Neuron (in vitro differentiated cells): ENCODE results near the gene STAB2.

Experiments used
- H2AFZ ChIP-seq: one replicate; pipeline ENCODE4 v1.6.1; 2013; ENCODE audit warnings: low read depth, mild to moderate bottlenecking, inconsistent platforms, low read length, moderate library complexity
- H3K27me3 ChIP-seq: one replicate; pipeline ENCODE4 v1.6.1; 2013; ENCODE audit warnings: low read length; ENCODE audit not compliant: insufficient read depth
- H3K36me3 ChIP-seq: one replicate; pipeline ENCODE4 v1.6.1; 2013; ENCODE audit warnings: low read length; ENCODE audit not compliant: insufficient read depth
- H3K4me1 ChIP-seq: one replicate; pipeline ENCODE4 v1.6.1; 2013; ENCODE audit warnings: low read length; ENCODE audit not compliant: insufficient read depth
- H3K4me3 ChIP-seq: 2 replicates; pipeline ENCODE4 v1.5.1; 2013; ENCODE audit warnings: mild to moderate bottlenecking, low read length, moderate library complexity
- H3K9me3 ChIP-seq: one replicate; pipeline ENCODE4 v1.6.1; 2013; ENCODE audit warnings: low read length

The STAB2 gene, protein sequence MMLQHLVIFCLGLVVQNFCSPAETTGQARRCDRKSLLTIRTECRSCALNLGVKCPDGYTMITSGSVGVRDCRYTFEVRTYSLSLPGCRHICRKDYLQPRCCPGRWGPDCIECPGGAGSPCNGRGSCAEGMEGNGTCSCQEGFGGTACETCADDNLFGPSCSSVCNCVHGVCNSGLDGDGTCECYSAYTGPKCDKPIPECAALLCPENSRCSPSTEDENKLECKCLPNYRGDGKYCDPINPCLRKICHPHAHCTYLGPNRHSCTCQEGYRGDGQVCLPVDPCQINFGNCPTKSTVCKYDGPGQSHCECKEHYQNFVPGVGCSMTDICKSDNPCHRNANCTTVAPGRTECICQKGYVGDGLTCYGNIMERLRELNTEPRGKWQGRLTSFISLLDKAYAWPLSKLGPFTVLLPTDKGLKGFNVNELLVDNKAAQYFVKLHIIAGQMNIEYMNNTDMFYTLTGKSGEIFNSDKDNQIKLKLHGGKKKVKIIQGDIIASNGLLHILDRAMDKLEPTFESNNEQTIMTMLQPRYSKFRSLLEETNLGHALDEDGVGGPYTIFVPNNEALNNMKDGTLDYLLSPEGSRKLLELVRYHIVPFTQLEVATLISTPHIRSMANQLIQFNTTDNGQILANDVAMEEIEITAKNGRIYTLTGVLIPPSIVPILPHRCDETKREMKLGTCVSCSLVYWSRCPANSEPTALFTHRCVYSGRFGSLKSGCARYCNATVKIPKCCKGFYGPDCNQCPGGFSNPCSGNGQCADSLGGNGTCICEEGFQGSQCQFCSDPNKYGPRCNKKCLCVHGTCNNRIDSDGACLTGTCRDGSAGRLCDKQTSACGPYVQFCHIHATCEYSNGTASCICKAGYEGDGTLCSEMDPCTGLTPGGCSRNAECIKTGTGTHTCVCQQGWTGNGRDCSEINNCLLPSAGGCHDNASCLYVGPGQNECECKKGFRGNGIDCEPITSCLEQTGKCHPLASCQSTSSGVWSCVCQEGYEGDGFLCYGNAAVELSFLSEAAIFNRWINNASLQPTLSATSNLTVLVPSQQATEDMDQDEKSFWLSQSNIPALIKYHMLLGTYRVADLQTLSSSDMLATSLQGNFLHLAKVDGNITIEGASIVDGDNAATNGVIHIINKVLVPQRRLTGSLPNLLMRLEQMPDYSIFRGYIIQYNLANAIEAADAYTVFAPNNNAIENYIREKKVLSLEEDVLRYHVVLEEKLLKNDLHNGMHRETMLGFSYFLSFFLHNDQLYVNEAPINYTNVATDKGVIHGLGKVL (N-terminal part only)

DNA sequence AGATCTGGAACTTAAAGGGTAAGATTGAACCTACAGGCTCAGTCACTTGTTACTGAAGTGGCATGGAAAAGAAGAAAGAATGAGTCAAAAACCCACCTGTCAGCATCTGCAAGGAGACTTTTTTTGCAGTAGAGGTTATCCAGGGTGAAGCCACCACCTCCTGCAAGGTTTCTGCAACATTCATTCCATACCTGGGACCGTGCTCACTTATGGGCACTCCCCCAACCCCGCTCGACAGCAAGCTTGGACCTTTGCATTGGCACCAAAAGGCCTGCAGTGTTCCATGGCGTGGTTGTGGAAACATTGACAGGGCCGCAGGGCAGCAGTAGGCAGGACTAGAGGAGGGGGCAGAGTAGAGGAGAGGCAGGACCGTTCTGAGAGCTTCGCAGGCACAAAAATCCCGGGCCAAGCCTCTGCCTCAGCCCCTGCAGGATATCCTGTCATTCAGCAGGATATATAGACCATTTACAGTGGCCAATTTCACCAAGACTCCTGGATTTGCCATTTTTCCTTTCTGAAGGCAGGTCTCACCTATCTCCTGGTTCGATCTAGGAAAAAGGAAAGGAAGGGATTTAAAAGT lies at the start of gene STAB2:
Gene STAB2, plus strand, starts transcription at position 483 of the 580 bp plus-strand sequence. CDS start 204 bp downstream, outside the sequence.
- no peaks in the 10 kb centered on the region for H3K4me1 ChIP-seq
- no peaks in the 10 kb centered on the region for H3K36me3 ChIP-seq
- H3K4me3 ChIP-seq = no peak within 1 kb of the TSS
- H2AFZ ChIP-seq = no peak within 1 kb of the TSS
- no peaks in the 10 kb centered on the region for H3K27me3 ChIP-seq
- H3K9me3 ChIP-seq = no peaks in the 10 kb centered on the region

DNA sequence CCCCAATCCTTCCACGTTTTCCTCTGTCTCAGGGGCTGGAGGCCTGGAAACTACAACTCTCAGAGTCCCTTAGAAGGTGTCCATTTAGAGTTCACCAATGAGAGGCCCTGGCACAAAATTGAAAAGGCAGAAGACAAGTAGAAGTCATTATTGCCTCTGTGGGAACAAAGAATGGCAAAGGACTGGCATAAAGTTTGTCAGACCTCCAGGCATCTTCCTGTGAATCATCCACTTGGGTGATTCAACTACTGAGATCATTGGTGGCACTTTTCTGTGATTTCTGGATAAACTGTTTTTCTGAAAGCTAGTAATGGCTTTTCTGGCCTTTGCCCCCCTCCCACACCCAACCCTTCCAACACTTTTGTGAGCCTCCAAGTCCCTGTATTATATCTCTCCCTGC lies 48.7 kb upstream of the STAB2 start:
- H3K4me1 ChIP-seq = no peaks in the 10 kb centered on the region
- no peaks in the 10 kb centered on the region for H3K36me3 ChIP-seq
- no peaks in the 10 kb centered on the region for H3K27me3 ChIP-seq
- H2AFZ ChIP-seq = no peak overlapping the region
- H3K4me3 ChIP-seq = no peak overlapping the region
- H3K9me3 ChIP-seq = no peaks in the 10 kb centered on the region

DNA sequence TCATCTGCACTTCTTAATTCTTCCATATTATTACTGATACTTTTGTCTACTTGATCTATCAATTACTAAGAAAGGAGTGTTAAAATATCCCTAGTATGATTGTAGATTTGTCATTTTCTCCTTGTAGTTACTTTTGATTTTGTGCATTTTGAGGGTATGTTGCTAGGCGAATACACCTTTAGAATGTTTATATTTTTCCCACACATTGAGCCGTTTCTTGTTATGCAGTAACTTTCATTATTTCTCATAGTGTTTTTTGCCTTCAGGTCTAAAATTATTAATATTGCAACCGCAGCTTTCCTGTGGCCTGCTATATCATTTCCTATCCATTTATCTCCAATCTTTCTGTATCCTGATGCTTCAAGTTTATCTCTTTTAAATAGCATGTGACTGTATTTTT lies 46.8 kb upstream of the STAB2 start:
- Histone ChIP-seq H3K4me3 (no peak overlapping the region), H3K9me3 (no peaks in the 10 kb centered on the region), H2AFZ (no peak overlapping the region), H3K36me3 (no peaks in the 10 kb centered on the region), H3K4me1 (no peaks in the 10 kb centered on the region), H3K27me3 (no peaks in the 10 kb centered on the region)

DNA sequence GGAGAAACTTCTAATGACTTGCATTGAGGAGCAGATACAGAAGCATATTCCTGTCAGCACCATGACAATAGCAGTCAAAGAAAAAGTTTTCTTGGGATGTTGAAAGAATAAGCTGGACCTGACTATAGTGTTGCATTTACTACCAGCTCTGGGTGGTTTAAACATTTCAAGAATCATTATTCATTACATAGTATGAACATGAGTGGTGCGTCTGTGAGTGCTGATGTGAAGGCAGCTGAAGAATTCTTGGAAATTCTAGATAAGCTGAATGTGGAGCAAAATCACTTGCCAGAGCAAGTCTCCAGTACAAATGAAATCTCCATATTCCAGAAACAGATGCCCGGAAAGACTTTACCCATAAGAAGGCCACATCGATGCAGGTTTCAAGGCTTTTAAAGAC lies 45.0 kb upstream of the STAB2 start:
- no peaks in the 10 kb centered on the region for H3K27me3 ChIP-seq
- no peaks in the 10 kb centered on the region for H3K36me3 ChIP-seq
- H3K4me1 ChIP-seq = no peaks in the 10 kb centered on the region
- H2AFZ ChIP-seq = no peak overlapping the region
- no peak overlapping the region for H3K4me3 ChIP-seq
- H3K9me3 ChIP-seq = no peaks in the 10 kb centered on the region

DNA sequence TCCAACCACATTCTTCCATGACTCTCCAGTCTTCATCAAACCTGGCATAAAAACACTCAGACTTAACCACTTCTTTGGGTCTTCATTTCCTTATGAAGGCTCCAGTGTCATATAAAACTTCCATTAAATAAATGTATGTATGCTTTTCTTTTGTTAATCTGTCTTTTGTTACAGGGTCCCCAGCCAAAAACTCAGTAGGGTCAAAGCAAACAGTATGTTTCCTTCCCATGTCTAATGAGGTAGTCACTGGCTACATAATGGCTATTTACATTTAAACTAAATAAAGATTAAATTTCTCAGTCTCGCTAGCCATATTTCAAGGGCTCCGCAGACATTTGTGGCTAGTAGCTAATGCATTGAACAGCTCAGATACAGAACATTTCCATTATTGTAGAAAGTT lies 40.1 kb upstream of the STAB2 start:
- H3K9me3 ChIP-seq = no peaks in the 10 kb centered on the region
- no peaks in the 10 kb centered on the region for H3K4me1 ChIP-seq
- H2AFZ ChIP-seq = no peak overlapping the region
- no peaks in the 10 kb centered on the region for H3K36me3 ChIP-seq
- no peak overlapping the region for H3K4me3 ChIP-seq
- H3K27me3 ChIP-seq = no peaks in the 10 kb centered on the region

DNA sequence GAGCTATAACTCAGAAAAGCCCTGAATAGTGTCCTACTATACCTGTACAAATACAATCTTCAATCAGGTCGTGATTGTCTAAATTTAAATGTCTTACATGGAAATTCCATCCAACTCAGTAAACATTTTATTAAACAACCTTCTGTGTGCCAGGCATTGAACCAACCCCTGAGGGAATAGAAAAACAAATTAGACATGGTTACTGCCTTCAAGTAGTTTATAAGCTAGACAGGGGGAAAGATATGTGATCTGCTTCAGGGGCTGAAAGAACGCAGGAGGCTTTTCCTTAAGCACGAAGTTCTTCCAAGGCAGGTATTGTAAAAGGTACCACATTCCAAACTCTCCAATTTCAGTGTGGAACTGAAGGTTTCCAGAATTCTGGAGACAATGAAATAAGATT lies 39.7 kb upstream of the STAB2 start:
- Histone ChIP-seq H3K36me3 (no peaks in the 10 kb centered on the region), H3K9me3 (no peaks in the 10 kb centered on the region), H3K27me3 (no peaks in the 10 kb centered on the region), H3K4me3 (no peak overlapping the region), H2AFZ (no peak overlapping the region), H3K4me1 (no peaks in the 10 kb centered on the region)

DNA sequence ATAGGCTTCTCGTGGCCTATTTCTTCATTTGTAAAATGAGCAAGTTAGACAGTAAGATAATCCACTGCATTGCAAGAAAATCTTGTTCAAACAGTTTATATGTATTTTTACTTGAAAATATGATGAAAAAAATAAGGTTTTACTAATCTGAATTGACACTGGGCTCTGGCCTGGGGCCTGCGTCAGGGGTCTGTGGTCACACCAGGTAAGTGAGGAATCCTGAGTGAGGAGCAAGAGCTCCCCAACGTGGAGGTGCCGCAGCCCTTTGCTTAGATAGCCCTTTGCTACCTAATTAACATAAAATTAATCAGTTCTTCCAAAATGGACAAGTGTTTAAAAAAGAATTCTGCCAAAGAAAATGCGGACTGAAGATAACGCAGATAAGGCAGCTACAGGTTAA lies 39.1 kb upstream of the STAB2 start:
- no peaks in the 10 kb centered on the region for H3K9me3 ChIP-seq
- H3K36me3 ChIP-seq = no peaks in the 10 kb centered on the region
- no peaks in the 10 kb centered on the region for H3K4me1 ChIP-seq
- no peaks in the 10 kb centered on the region for H3K27me3 ChIP-seq
- no peak overlapping the region for H2AFZ ChIP-seq
- no peak overlapping the region for H3K4me3 ChIP-seq

DNA sequence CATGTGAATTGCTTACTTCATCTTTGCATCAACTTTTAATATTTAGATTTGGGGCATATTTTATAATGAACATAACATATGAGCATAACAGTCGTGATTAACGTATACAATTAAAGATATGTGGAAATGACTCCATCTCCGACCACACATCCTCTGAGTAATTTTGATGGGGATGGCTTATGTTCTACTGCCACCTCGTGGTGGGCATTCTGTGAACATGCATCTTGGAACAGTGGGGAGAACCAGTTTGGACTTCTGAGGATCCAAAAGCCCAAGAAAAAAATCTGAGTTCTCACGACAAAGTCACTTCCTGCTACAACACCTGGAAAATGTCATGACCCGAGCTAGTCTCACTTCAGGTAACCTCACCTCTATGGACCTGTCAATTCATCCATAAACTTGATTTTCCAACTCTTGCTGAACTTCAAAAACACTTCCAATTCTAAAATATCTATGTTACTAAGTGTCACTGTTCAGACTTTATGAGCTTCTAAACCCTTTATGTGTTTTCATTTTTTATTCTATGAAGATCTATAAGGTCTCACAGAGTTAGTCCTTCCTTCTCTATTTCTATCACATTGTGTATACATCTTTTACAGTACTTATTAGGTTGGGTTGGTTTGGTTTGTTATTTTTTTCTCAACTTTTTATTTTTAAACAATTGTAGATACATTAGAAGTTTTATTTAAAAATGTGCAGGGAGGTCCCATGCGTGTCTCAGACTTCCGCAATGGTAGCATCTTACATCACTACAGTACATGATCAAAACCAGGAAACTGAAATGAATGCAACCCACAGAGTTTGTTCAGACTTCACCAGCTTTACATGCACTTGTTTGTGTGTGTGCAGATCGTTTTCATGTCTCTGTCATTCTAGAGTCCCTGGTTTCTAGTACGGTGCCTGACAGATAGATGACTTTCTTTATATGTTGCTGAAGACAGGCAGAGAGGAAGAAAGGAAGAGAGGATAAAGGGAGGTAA lies 38.2 kb upstream of the STAB2 start:
- Histone ChIP-seq H3K4me1 (no peaks in the 10 kb centered on the region), H2AFZ (no peak overlapping the region), H3K9me3 (no peaks in the 10 kb centered on the region), H3K4me3 (no peak overlapping the region), H3K27me3 (no peaks in the 10 kb centered on the region), H3K36me3 (no peaks in the 10 kb centered on the region)

DNA sequence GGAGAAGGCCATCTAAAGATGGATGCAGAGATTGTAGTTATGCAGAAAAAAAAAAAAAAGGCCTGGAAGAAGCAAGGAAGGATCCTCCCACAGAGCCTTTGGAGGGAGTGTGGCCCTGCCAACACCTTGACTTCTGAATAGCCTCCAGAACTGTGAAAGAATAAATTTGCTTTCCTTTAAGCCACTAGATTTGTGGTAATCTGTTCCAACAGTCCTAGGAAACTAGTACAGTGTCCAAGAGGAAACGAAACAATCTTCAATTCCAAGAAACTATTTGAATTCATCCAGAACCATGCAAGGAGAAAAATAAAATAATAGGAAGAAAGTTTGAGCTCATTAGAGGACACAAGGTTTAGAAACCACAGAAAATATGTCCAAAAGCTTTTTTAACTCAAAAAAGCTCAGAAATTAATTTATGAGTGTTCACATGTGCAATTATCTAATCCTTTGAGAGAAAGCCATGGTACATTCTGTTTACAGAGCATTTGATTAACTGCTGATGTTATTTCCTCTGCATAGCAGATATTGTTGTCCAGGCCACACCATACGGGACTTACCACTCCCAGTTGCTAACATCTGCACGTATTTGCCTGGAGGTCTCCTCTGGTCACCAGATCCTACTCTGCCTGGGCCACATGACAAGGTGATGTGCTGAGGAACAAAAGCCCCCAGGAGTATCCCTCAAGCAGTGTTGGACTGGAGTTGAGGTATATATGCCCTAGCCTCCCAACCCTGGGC lies 30.0 kb upstream of the STAB2 start:
- Histone ChIP-seq H3K4me3 (no peak overlapping the region), H3K4me1 (no peaks in the 10 kb centered on the region), H2AFZ (no peak overlapping the region)

DNA sequence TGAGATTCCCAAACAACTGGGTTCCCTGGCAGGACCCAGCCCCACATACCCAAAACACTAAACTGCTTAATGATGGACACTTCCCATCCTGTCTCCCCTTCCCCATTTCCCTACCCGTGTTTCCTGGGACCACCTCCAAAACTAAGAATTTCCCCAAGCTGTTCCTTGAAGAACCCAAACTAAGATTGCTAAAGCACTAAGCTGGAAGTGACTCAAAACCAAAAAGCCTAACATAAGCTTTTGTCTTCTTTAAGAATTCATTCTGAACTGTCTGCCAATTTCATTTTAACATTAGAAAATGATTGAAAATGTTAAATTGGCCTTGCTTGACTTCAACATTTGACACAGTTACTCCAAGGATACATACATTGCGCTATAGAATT lies 29.5 kb upstream of the STAB2 start:
- no peaks in the 10 kb centered on the region for H3K9me3 ChIP-seq
- H3K27me3 ChIP-seq = no peaks in the 10 kb centered on the region
- H2AFZ ChIP-seq = no peak overlapping the region
- H3K4me3 ChIP-seq = no peak overlapping the region
- H3K4me1 ChIP-seq = no peaks in the 10 kb centered on the region
- no peaks in the 10 kb centered on the region for H3K36me3 ChIP-seq

More for the DNA sequence above, 30.0 kb upstream of the STAB2 start:
- Histone ChIP-seq H3K36me3 (no peaks in the 10 kb centered on the region), H3K9me3 (no peaks in the 10 kb centered on the region), H3K27me3 (no peaks in the 10 kb centered on the region)

DNA sequence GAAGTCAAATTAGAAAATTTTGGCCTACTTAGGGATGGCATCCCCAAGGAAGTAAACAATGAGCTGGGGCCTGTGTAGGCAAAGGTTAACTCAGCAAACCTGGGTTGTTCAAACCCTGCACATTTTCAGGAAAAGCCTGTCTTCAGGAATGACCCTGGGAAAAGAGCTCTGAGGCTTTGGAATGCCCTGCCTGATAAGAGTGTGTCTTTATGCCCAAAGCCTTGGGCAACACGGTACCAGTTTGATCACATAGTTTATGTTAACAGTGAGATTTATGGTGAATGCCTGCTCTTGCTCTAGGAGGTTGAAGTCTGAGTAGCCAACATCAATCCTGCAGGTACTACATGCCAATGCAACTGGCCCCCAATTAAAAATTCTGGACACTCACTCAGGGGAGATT lies 28.2 kb upstream of the STAB2 start:
- Histone ChIP-seq H3K4me1 (no peaks in the 10 kb centered on the region), H3K9me3 (no peaks in the 10 kb centered on the region), H3K4me3 (no peak overlapping the region)

More for the DNA sequence above, 28.2 kb upstream of the STAB2 start:
- no peaks in the 10 kb centered on the region for H3K27me3 ChIP-seq
- H2AFZ ChIP-seq = no peak overlapping the region
- H3K36me3 ChIP-seq = no peaks in the 10 kb centered on the region
